Coronary artery (tissue), 2 donors: ENCODE results near the gene CREG2.

Experiments
- DNase-seq: peaks from one replicate; pipeline ENCODE4 v3.0.0-alpha.2; 2017; ENCODE audit warnings: low spot score
- H3K27ac ChIP-seq, 2 donors: fragments of 200-600 bp; sonication (generic); one replicate each; pipeline ENCODE4 v1.5.1; 2016 to 2019
- H3K4me3 ChIP-seq: fragments of 200-600 bp; sonication (generic); 2 replicates; pipeline ENCODE4 v1.5.1; 2016; ENCODE audit warnings: mild to moderate bottlenecking, moderate library complexity
- TF ChIP-seq, protein P1 (sequence below): fragments of 200-600 bp; sonication (generic); IDR thresholded peaks from one replicate; pipeline ENCODE4 v1.5.1; 2019; ENCODE audit warnings: antibody characterized with exemption

CREG2 gene

DNA sequence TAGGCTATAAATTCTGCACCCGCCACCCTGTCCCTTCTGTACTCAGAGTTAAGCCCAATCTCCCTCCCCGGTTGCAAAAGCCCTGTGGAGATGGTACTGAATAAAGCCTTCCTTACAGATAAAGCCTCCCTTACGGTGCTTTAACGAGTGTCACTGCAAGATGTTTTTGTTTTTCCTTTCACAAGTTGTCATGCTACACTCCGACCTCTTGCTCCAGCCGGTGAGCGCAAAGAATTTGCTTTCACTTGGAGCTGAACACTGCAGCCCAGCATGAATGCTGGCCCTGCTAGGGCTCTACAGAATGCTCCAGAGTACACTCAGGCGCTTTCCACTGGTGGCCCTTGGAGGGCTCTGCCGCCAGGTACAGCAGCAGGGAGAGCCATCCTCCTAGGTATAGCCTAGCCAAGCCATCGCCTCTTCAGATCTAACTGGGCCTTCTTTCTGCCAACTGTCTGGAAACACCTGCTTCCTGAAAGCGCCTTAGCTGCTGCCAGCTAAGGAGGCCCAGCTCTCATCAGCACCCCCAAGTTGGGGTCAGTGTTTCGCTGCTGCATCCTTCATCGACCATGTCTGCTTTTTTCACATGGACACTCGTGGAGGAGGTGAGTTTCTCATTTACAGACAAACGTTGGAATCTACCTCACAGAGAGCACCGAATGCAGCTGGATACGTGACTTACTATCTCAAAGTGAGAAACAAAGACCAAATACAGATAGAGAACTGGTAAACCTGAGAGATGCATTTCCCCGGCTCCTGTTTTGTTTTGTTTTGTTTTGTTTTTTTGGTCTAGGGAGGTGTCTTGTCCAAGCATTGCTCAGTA, 13.4 kb upstream of the CREG2 start:
- no peak for DNase-seq
- H3K4me3 ChIP-seq, result no peak overlapping the region
- no peak overlapping the region for H3K27ac ChIP-seq
- TF ChIP-seq, protein P1, sequence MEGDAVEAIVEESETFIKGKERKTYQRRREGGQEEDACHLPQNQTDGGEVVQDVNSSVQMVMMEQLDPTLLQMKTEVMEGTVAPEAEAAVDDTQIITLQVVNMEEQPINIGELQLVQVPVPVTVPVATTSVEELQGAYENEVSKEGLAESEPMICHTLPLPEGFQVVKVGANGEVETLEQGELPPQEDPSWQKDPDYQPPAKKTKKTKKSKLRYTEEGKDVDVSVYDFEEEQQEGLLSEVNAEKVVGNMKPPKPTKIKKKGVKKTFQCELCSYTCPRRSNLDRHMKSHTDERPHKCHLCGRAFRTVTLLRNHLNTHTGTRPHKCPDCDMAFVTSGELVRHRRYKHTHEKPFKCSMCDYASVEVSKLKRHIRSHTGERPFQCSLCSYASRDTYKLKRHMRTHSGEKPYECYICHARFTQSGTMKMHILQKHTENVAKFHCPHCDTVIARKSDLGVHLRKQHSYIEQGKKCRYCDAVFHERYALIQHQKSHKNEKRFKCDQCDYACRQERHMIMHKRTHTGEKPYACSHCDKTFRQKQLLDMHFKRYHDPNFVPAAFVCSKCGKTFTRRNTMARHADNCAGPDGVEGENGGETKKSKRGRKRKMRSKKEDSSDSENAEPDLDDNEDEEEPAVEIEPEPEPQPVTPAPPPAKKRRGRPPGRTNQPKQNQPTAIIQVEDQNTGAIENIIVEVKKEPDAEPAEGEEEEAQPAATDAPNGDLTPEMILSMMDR, result no peak

DNA sequence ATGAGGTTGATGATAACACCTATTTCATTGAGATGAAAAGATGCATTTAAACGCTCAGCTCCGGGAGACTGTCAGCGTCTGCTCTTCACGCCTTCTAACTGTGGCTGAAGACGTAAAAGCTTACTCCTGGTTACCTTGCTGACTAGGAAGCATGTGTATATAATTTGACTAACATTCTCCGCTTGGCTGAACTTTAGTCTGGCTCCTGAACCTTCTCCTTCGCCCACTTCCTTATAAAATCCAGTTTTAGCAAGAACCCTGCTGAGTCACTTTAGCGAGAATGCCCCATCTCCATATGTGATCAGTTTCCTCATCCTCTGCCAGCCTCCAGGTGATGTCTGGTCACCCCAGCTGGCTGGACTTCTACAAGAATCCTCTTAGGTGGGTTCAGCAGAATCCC, 12.7 kb upstream of the CREG2 start:
- Histone ChIP-seq H3K4me3 (no peak overlapping the region), H3K27ac (no peak overlapping the region)
- no peak for DNase-seq
- TF ChIP-seq, protein P1, result no peak

DNA sequence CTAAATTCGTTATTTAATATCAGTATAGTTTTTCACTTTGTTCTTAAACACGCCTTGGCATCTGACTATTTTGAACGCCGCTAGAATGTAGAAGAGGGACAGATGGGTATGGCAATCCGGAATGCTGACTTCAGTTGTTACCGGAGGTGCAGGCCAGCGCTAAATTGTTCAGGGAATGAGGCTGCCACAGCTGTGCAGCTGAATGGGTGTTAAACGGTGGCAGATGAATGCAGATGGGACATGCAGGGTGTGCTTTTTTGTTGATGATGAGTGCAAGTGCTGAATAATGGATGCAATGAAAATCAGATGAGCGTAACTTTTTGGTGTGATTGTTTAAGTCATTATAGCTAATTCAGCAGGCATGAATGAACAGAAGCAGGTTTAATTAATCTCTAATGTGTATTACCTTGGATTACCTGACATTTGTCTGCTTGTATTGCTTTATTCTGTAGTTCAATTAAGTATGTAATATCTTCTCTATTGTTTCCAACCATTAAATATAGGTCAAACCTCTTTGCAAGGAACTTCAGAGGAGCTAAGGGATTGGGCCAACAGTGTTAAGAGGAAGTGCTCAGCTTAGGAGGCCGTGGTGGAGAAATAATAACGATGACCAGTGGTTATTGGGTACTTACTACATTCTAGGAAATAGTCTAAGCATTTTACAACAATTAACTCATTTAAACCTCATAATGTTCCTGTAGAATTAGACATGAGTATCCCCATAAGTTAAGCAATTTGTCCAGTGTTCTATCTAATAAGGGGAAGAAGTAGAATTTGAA, 11.9 kb upstream of the CREG2 start:
- TF ChIP-seq, protein P1, result no peak
- DNase-seq, result no peak
- Histone ChIP-seq H3K4me3 (no peak overlapping the region), H3K27ac (no peak overlapping the region)

DNA sequence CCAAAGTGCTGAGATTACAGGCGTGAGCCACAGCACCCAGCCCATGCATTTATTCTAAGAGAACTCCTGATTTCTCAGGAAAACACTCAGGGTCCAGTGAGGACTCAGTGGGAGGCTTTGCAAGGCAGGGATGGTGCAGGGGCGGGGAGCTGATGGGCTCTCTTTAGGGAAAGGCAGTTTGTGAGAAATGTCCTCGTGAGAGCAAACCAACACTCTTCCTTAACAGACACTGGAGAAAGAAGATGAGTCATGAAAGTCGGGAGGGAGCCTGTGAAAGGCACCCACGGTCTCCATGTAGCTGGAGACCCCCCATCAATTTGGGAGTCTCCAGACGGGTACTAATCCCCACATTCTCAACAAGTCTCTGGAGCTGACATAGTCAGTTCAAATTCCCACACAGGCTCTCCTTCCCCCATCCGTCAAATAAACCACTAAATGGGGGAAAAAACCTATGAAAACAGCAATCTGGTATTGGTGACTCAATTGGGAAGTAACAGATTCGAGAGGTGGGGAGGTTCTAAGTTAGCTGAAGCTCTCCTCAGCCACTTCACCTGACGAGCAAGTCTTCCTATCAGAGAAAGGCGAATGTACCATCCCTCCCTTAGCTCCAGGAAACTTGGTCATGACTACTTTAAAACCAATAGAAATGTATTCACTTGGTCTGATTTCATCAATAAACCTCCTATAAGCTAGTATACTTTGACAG, 11.0 kb upstream of the CREG2 start:
- TF ChIP-seq, protein P1, result no peak
- no peak for DNase-seq
- H3K4me3 ChIP-seq, result no peak overlapping the region
- no peak overlapping the region for H3K27ac ChIP-seq

DNA sequence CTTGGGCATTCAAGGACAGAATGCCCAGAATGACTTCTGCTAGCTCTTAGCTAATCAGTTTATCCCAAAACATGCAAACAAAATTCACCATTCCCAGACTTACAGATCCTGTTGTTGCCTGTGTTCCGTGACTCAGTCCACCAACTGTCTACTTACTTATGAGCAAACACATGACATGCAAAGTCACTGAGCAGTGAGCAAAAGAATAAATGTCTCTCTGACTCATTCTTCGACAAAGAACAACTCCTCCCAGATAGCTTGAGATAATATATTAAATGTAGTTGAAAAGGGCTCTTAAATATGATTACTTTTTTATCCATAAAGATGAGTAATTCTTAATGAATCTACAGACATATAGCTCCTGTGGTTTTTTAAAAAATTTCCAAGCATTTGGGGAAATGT, 9.0 kb upstream of the CREG2 start:
- H3K4me3 ChIP-seq, result no peak overlapping the region
- TF ChIP-seq, protein P1, result no peak
- DNase-seq, result no peak
- H3K27ac ChIP-seq, result no peak overlapping the region

DNA sequence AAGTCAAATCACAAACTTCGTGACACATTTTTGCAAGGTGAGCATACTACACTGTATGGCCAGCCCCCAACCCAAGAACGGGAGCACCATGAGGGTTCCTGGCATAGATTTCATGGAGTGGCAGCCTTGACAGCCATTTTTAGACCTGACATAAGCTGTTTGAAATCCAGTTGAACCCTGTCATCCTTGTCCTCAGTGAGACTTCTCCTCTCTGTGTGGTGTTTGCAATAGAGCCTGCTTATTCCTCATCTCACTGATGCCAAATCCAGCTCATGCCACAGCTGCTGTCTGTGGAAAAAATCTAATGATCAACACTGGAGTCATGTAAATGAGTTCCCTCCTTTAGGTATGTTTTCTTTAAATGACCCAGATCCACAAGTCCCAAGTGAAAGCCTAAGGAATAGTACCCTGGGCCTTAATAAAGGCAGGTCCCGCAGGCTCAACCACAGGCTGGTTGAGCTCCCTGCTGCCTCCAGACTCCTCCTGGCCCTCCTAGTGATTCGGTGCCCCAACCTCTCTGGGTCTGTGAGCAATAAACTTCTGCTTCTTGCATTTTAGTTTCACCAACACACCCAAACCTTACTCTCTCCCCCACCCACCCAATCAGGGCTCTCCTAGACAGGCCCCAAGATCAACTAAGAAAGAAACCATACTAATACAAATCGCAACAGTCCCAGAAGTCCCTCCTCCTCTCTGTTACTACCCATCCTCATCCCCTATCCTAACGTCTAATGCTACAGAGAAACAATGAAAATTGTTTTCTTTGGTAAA, 8.4 kb upstream of the CREG2 start:
- no peak overlapping the region for H3K27ac ChIP-seq
- no peak for DNase-seq
- no peak overlapping the region for H3K4me3 ChIP-seq
- TF ChIP-seq, protein P1, result no peak
